MM.1S (cell line): Measurements from ENCODE around the gene MYO1B.

Experiments
- CTCF ChIP-seq: fragments of 300-600 bp; sonication (generic); IDR thresholded peaks from 2 replicates; pipeline ENCODE4 v1.5.1; 2016; ENCODE audit warnings: antibody characterized with exemption, low read length, mixed read lengths
- EZH2 ChIP-seq: fragments of 300-600 bp; sonication (generic); optimal IDR thresholded peaks from 2 replicates; pipeline ENCODE3; 2017; ENCODE audit warnings: low read depth, mild to moderate bottlenecking, antibody characterized with exemption, low read length, mixed read lengths
- EZH2phosphoT487 ChIP-seq: fragments of 300-600 bp; sonication (generic); IDR thresholded peaks from 2 replicates; pipeline ENCODE4 v1.6.1; 2018; ENCODE audit warnings: antibody characterized with exemption, low read length

DNA sequence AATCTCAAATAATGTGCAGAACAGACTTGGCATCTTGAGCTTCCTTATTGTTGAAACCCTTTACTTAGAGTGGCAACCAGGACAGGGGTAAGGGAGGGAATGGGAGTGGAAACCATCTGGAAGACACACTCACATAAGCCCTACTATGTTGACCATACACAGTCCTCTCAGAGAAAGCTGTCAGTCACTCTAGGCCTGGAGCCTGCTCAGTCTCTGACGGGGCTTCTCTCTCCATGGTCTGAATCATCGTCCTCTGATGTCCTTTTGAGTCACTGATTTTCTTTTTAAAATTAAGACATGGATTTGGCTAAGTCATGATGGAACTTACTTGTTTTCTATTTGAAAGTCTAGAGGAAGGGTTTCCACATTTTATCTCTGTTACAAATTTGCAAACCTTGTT lies 74.0 kb downstream of the MYO1B start:
- TF ChIP-seq CTCF (no peak), EZH2phosphoT487 (no peak), EZH2 (no peak)
